Measurements from ENCODE around the gene FBXW7.
A peak's percentile ranks its signal among the peaks of the same experiment; 100 is the strongest.

FBXW7 gene

GRCh38 chr4:152363904-152364303 lies 172.0 kb downstream of the FBXW7 start:
- no peak for DNase-seq

DNA sequence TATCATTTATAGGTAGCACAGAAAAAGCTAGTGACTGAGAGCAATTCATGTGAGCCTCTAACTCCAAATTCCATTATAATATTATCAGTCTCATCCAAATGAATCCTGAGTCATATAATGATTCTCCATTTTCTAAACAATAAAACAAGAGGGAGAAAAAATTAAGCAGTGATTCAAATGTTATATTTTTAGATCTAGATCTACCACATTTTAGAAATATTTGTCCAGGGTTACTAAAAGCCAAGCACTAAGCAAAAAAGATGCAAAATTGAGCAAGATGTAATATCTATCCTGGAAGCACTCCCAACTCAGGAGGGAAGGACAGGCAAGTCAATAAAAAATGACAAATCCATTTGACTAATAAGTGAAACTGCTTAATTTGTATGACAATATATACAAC lies 172.8 kb downstream of the FBXW7 start:
- DNase-seq: no peak

- DNase-seq: no peak
Measured at GRCh38 chr4:152360045-152360410, 175.9 kb downstream of the FBXW7 start.

DNA sequence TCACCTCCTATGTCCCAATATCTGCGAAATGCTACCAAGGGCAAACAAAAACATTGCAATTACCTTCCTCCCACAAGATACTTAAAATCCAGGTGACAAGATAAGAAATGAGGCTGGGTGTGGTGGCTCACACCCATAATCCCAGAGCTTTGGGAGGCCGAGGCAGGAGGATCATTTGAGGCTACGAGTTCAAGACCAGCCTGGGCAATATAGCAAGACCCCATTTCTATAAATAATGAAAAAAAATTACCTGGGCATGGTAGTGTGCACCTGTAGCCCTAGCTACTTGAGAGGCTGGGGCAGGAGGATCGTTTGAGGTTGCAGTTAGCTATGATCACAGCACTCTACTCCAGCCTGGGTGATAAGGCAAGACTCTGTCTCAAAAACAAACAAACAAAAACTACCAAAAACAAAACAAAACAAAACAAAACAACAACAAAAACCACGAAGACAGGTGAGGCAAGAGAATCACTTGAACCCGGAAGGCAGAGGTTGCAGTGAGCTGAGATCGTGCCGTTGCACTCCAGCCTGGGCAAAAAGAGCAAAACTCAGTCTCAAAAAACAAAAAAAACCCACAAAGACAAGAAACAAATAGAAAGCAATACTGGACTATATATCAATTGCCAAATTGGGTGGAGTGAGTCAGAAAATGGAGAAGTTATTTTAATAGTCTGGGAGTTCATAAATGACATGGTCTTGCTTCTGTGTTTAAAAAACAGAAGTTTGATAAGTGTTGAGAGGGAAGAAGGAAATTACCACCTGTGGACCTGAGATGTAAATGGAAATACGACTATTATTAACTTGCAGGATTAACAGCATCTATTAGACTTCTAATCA lies 176.5 kb downstream of the FBXW7 start:
- DNase-seq: no peak

GRCh38 chr4:152357206-152357605 lies 178.7 kb downstream of the FBXW7 start:
- peak; percentile 47 for DNase-seq

- DNase-seq: peak; percentile 55
Measured at GRCh38 chr4:152356428-152357034, 179.4 kb downstream of the FBXW7 start.

DNA sequence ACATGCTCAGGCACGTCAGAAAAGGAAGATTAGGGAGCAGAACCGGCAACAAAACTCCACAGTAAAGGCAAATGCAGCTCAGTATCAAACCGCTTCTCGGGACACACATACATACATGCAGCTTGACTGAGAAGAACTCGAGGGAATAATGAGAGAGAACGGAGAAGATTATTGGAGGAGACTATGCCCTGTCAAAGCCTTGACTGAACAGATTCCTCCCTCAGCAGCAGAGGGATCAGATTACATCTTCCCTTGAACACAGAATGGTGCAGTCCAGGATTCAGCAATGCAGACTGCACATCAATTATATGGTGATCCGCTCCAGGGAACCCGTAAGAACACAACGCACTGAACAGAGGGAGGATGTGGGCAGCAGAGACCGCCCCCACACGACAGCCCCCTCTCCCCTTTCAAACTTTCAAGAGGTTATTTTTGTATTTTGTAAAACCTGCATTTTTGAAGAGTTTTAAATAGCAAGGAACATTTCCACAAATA lies 183.2 kb downstream of the FBXW7 start:
- DNase-seq: peak; percentile 90

DNA sequence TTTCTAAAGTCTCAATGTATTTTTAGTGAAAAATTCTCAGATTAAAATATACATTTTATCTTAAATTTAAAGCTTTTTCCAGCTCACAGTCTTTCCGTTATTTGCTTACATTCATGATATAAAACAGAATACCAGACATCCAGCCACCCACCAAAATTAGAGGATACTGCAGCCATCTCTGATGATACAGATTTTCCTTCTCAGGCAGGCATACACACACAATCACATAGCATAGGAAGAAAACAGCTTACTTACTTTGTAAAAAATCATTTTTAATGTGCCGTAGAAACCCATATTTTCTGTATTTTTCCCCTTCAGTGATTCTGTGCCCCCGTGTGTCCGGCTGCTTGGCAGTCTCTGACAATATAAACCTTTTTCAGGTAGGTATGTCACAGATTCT lies 183.7 kb downstream of the FBXW7 start:
- DNase-seq: no peak

DNA sequence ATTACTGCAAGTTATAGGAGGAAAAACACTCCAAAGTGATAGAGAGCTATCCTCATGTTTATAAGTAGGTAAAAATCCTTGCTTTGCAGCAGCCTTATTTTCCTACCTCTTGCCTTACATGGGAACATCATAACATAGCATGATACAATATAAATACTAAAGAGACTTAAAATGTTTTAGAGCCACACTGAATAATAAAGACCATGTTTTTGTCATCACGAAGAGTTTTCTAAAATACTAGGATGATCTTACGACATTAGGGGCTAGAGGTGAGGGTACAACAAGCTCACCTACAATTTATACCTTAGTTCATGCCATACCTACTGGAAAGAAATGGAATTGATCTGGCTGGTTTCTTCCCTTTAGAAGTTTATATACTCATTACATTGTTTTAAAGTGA lies 184.8 kb downstream of the FBXW7 start:
- no peak for DNase-seq

GRCh38 chr4:152348670-152349069 lies 187.2 kb downstream of the FBXW7 start:
- DNase-seq: peak; percentile 19

- no peak for DNase-seq
Measured at GRCh38 chr4:152346979-152347378, 188.9 kb downstream of the FBXW7 start.

DNA sequence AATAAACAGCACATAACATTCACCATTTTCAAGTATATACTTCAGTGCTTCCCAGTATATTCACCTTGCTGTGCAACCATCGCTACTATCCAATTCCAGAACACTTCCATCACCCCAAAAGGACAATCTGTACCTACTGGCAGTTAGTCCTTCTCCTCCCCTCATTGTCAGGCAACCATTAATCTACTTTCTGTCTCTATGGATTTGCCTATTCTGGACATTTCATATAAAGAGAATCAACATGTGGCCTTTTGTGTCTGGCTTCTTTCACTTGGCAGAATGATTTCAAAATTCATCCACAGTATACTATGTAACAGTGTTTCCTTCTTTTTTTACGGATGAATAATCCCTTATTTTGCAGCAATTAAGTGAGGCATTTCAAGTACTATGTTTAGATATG lies 189.4 kb downstream of the FBXW7 start:
- no peak for DNase-seq

GRCh38 chr4:152344001-152344400 lies 191.9 kb downstream of the FBXW7 start:
- no peak for DNase-seq

DNA sequence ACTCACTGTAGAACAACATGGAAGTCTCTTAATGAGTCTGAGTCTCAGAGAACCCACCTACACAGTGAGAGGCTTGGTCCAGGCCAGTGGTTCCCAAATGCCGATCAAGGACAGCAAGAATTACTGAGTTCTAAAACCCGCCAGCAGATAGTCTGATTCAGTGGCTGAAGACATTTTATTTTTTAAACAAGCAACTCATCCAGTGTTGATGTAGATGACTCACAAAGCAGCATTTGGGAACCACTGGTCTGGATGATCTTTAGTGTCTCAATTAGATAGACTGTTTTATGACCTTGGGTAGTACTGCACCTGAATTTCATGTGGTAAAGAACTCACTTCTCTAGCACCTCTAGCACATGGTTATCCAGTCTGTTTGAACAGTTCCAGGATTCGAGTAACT lies 193.6 kb downstream of the FBXW7 start:
- no peak for DNase-seq

DNA sequence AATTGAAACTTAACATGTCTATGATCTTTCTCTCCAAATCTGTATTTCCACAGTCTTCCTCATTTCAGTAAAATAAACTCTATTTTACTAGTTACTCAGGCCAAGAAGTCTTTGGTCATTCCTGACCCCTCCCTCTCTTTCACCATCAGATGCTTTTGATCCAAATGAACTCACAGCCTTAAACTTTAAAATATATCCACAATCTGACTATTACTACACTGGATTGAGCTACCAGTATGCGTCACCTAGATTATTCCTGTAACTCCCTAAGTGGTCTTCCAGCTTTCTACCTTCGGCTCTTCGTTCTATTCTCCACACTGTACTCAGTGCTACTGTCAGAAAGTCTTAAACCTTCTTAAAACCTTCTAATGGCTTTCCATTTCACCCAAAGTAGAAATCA lies 195.1 kb downstream of the FBXW7 start:
- DNase-seq: no peak

DNA sequence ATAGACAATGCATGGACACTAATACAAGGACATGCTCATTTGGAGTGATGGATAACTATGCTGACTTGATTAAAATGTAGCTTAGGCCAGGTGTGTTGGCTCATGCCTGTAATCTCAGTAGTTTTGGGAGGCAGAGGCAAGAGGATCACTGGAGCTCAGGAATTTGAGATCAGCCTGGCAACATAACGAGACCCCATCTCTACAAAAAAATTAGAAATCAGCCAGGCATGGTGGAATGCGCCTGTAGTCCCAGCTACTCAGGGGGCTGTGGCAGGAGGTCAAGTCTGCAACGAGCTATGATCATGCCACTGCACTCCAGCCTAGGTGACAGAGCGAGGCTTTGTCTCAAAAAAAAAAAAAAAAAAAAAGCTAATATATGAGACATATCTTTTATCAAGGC lies 196.3 kb downstream of the FBXW7 start:
- no peak for DNase-seq

DNA sequence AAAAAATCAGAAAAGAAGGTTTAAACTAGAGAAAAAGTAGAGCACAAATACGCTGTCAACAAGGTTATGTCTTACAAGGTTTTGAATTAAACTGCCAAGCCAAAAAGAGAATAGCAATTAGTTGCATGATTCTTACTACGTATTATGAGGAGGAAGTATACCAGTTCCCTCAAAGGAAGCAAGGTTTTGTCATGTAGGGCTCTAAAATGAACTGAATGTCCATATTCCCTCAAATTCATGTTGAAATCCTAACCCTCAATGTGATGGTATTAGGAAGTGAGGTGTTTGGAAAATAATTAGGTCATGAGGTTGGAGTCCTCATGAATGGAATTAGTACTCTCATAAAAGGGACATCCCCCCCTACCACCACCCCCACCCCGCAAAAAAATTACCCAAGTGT lies 201.0 kb downstream of the FBXW7 start:
- no peak for DNase-seq

DNA sequence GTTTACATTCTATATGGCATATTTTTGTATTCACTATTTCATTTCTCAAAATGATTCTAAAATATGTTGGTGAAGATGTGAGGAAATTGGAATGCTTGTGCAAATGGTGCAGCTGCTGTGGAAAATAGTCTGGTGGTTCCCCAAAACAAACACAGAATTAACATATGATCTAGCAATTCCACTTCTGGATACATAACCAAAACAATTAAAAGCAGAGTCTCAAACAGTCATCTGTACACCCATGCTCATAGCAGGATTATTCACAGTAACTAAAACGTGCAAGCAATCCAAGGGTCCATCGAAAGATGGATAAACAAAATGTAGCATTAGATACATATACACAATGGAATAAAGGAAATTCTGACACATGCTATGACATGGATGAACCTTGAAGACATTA lies 204.8 kb downstream of the FBXW7 start:
- no peak for DNase-seq

DNA sequence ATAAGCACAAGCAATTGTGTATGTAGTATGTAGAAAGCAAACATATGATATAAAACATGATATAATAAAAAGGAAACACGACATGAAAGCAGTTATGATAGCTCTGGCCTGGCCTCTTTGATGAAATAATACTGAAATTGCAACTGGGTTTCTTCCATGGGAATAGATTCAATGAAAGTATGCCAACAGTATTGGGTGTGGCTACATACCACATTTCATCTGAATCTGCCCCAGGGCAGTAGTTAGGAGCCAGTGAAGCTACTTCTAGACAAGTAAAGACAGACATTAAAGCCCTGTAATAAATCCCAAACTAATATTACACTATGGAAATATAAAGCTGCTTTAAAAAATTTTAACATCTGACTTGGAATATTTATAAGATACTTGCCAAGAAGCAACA lies 207.3 kb downstream of the FBXW7 start:
- DNase-seq: peak; percentile 81

GRCh38 chr4:152327606-152328453 lies 208.1 kb downstream of the FBXW7 start:
- peak; percentile 7 for DNase-seq

DNA sequence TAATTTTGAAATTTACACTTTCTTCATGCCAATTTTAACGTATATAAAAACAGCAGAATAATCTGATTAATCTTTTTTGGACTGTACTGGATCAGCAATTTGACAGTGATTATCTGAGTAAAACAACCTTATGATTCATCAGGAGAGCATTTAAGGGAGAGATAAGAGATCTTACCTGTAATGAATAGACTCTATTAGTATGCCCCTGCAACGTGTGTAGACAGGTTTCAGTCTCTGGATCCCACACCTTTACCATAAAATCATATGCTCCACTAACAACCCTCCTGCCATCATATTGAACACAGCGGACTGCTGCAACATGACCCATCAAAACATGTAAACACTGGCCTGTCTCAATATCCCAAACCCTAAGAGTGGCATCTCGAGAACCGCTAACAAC lies 210.1 kb downstream of the FBXW7 start:
- DNase-seq: no peak

- DNase-seq: no peak
Measured at GRCh38 chr4:152323221-152323620, 212.7 kb downstream of the FBXW7 start.

- no peak for DNase-seq
Measured at GRCh38 chr4:152322656-152323055, 213.2 kb downstream of the FBXW7 start.

DNA sequence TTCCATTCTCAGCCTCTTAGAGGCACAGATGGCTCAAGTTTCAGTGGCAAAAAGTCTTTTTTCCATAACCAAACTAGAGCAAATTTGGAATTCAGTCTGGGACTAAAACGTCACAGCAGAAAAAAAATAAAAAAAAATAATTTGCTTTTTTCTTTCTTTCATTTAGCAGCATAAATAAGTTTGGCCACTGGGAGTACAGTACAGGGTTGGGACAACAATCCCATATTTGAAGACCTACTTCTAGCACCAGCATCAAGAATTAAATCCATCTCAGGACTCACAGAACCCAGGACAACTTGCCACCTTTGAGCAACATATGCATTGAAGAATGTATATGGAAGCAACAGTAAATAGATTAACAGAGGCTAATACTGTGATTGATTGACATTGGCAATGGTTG lies 214.0 kb downstream of the FBXW7 start:
- DNase-seq: no peak

Data from NCI-H226 (cell line).